HL-60 (cell line): Measurements from ENCODE around the gene SLC25A25.
A peak's percentile ranks its signal among the peaks of the same experiment; 100 is the strongest.
"Not testable (repeated sequence)": the region's sequence is repeated elsewhere in the genome, so short reads cannot be mapped to it uniquely, and the experiment has no call there.

Experiments used
- DNase-seq, 2 experiments: peaks; one replicate each; pipeline ENCODE4 v3.0.0-alpha.2; 2010 to 2020; ENCODE audit warnings: low read depth in 1 of 2, low spot score in 1 of 2
- H3K27ac ChIP-seq: fragments of 250-450 bp; sonication (Bioruptor Pico); replicated peaks from 2 replicates; pipeline ENCODE4 v1.5.1; 2020; ENCODE audit warnings: mild to moderate bottlenecking, moderate library complexity
- H3K27me3 ChIP-seq: fragments of 250-450 bp; sonication (Bioruptor Pico); 2 replicates; pipeline ENCODE4 v1.5.1; 2021; ENCODE audit warnings: mild to moderate bottlenecking, moderate library complexity; ENCODE audit not compliant: insufficient read depth, poor library complexity, severe bottlenecking
- H3K4me3 ChIP-seq: replicated peaks from 2 replicates; pipeline ENCODE4 v1.5.1; 2011; ENCODE audit warnings: mild to moderate bottlenecking, control low read depth, low read length; ENCODE audit not compliant: insufficient read depth
- GABPA ChIP-seq: IDR thresholded peaks from 2 replicates; pipeline ENCODE4 v1.6.1; 2012; ENCODE audit warnings: low read depth
- POLR2AphosphoS5 ChIP-seq: IDR thresholded peaks from 2 replicates; pipeline ENCODE4 v1.6.1; 2012; ENCODE audit warnings: low read depth
- SPI1 ChIP-seq: IDR thresholded peaks from 2 replicates; pipeline ENCODE4 v1.6.1; 2012; ENCODE audit warnings: low read depth, mild to moderate bottlenecking, borderline replicate concordance
- TF ChIP-seq, protein P1 (sequence below): IDR thresholded peaks from 2 replicates; pipeline ENCODE4 v1.6.1; 2012; ENCODE audit warnings: low read depth; ENCODE audit not compliant: insufficient replicate concordance
- TF ChIP-seq, protein P2 (sequence below): IDR thresholded peaks from one replicate; pipeline ENCODE4 v1.5.1; 2011; ENCODE audit warnings: low read length, control low read depth, inconsistent platforms; ENCODE audit not compliant: insufficient read depth

Gene SLC25A25

DNA sequence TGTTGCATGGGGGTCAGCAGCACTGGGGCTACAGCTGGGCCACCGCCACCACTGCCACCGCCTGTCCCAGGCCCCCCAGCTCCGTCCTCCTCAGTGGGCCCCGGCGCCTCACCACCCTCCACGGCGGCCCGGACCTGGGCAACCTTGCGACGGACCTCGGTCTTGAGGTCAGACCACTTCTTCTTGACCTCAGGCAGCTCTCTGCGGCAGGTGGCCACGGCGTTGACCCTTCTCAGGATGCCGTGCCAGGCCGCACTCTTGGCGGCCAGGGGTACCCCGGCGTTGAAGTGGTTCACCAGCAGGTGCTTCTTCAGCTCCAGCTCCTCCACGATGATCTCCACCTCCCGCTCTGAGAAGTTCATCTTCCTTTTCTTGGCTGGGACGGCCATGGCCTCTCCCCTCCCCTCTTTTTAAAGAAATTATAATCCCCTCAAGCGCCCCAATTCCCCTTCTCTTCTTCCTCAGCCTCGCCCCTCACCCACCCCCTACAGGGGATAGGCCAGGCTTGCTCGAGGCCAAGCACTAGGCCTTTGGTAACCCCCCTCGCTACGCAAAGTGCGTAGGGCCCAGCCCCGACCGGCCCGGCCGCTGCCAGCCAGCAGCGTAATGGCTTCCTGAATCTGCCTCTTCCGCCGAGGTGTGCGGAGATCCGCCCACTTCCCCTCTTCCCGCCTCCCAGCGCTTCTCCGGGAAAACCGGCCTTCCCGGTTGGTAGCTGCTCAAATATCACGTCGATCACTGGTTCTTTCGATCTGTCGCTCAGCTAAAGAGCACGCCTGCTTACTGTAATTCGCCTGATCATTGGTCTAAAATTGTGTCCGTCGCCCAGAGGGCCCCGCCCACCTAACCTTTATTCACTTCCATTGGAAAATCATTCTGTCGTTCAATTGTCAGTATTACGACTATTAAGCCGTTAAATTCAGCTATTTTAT is 1.1 kb upstream of the SLC25A25 start, which contains the start of gene NAIF1:
NAIF1 (minus strand) TSS at position 608 of the 932 bp plus-strand sequence; CDS start at position 389, 219 bp downstream.
- H3K27me3 ChIP-seq, result no peaks in the 10 kb centered on the region
- peak within 1 kb of the TSS; percentile 86 for H3K4me3 ChIP-seq
- peak; percentile 99 to 100 for DNase-seq
- peak within 1 kb of the TSS; percentile 91 for H3K27ac ChIP-seq
- TF ChIP-seq SPI1, result peak; percentile 97; the same call in 1 of the 2 replicates
- peak; percentile 33; the same call in 1 of the 2 replicates for TF ChIP-seq POLR2AphosphoS5
- TF ChIP-seq, protein P1, sequence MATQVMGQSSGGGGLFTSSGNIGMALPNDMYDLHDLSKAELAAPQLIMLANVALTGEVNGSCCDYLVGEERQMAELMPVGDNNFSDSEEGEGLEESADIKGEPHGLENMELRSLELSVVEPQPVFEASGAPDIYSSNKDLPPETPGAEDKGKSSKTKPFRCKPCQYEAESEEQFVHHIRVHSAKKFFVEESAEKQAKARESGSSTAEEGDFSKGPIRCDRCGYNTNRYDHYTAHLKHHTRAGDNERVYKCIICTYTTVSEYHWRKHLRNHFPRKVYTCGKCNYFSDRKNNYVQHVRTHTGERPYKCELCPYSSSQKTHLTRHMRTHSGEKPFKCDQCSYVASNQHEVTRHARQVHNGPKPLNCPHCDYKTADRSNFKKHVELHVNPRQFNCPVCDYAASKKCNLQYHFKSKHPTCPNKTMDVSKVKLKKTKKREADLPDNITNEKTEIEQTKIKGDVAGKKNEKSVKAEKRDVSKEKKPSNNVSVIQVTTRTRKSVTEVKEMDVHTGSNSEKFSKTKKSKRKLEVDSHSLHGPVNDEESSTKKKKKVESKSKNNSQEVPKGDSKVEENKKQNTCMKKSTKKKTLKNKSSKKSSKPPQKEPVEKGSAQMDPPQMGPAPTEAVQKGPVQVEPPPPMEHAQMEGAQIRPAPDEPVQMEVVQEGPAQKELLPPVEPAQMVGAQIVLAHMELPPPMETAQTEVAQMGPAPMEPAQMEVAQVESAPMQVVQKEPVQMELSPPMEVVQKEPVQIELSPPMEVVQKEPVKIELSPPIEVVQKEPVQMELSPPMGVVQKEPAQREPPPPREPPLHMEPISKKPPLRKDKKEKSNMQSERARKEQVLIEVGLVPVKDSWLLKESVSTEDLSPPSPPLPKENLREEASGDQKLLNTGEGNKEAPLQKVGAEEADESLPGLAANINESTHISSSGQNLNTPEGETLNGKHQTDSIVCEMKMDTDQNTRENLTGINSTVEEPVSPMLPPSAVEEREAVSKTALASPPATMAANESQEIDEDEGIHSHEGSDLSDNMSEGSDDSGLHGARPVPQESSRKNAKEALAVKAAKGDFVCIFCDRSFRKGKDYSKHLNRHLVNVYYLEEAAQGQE, result no peak
- TF ChIP-seq GABPA, result peak; percentile 74
- TF ChIP-seq, protein P2, sequence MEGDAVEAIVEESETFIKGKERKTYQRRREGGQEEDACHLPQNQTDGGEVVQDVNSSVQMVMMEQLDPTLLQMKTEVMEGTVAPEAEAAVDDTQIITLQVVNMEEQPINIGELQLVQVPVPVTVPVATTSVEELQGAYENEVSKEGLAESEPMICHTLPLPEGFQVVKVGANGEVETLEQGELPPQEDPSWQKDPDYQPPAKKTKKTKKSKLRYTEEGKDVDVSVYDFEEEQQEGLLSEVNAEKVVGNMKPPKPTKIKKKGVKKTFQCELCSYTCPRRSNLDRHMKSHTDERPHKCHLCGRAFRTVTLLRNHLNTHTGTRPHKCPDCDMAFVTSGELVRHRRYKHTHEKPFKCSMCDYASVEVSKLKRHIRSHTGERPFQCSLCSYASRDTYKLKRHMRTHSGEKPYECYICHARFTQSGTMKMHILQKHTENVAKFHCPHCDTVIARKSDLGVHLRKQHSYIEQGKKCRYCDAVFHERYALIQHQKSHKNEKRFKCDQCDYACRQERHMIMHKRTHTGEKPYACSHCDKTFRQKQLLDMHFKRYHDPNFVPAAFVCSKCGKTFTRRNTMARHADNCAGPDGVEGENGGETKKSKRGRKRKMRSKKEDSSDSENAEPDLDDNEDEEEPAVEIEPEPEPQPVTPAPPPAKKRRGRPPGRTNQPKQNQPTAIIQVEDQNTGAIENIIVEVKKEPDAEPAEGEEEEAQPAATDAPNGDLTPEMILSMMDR, result no peak

DNA sequence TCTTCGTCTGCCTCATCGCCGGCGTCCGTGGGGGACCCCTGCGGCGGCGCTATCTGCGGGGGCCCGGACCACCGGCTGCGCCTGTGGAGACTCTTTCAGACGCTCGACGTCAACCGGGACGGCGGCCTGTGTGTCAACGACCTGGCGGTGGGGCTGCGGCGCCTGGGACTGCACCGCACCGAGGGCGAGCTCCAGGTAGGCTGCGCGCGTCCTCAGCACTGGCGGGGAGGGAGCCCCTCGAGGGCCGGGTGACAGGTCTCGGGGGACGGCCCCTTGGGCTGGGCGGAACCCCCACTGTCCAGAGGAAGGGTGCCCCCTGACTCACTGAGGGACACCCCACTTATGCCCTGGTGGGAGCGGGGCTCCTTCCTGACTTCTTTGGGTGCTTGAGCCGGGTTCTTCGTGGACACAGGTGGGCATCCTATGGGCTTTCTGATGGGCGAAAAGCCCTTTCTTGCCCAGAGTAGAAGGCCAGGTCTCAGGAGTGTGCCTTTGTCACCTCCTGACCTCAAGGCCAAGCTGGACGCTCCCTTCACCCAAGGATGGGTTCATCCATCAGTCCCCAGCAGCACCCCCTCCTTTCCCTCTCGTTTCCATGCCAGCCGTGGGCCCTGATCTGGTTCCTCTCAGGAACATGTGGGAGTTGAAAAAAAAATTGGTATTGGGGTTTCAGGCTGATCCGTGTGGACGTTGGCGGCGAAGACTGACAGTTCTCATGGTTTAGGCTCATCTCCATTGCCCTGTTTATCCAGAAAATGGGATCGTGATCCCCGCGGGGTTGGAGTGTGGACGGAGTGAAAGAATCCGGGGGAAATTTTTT is 564 bp downstream of the SLC25A25 start:
- DNase-seq, result no peak
- no peak for TF ChIP-seq SPI1
- peak overlapping the region; percentile 86 for H3K4me3 ChIP-seq
- H3K27ac ChIP-seq, result peak overlapping the region; percentile 57
- no peaks in the 10 kb centered on the region for H3K27me3 ChIP-seq

DNA sequence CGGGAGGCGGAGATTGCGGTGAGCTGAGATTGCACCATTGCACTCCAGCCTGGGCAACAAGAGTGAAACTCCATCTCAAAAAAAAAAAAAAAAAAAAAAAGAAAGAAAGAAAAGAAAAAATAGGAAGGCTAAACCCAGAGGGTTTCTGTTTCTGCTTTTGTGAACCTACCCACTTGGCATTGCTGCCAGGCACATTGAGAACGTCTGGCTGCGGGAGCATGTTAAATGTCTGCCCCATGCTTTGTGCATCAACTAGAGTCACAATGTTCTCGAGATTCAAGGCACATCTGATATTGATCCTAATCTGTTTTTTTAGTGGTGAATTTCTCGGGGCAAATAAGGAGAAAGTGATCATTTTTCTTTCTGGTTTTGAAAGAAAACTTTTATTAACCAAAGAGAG is 2.8 kb downstream of the SLC25A25 start:
- no peaks in the 10 kb centered on the region for H3K27me3 ChIP-seq
- no peak overlapping the region for H3K4me3 ChIP-seq
- peak in 1 of 2 experiments; percentile 41 for DNase-seq
- TF ChIP-seq, protein P1, result no peak
- TF ChIP-seq SPI1 (no peak), POLR2AphosphoS5 (no peak), GABPA (no peak)
- TF ChIP-seq, protein P2, result no peak
- H3K27ac ChIP-seq, result peak overlapping the region; percentile 74

DNA sequence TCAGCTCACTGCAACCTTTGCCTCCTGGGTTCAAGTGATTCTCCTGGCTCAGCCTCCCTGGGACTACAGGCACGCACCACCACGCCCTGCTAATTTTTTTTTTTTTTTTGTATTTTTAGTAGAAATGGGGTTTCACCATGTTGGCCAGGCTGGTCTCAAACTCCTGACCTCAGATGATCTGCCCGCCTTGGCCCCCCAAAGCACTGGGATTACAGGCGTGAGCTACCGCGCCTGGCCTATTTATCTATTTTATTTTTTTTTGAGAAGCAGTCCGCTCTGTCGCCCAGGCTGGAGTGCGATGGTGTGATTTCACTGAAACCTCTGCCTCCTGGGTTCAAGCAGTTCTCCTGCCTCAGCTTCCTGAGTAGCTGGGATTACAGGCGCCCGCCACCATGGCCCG is 3.4 kb downstream of the SLC25A25 start:
- not testable (repeated sequence) for H3K27me3 ChIP-seq, H3K4me3 ChIP-seq, DNase-seq
- peak overlapping the region; percentile 74 for H3K27ac ChIP-seq
